Right lobe of liver (tissue), 6 donors: ENCODE data around the gene ALS2CL. TPM values are rescaled to one million over a fixed set of nuclear protein-coding genes. Genes with fewer than 3 reads are reported as not detected.

ENCODE experiments used
- ATAC-seq, 4 donors: fragments of 200-7000 bp; cut with Tn5 transposase; one replicate each; pipeline ENCODE4 v1.9.1; 2020; ENCODE audit warnings: mild to moderate bottlenecking in 4 of 4, moderate library complexity in 4 of 4
- DNase-seq, 3 donors: peaks; one replicate each; pipeline ENCODE4 v3.0.0-alpha.2; 2020
- H3K27ac ChIP-seq, 3 donors: fragments of 200-600 bp; one replicate each; pipeline ENCODE4 v1.8.0; 2022
- H3K27me3 ChIP-seq, 2 donors: fragments of 200-600 bp; one replicate each; pipeline ENCODE4 v1.8.0; 2022
- H3K36me3 ChIP-seq, 4 donors: fragments of 200-600 bp; sonication (generic) in 1 of 4; one replicate each; pipeline versions ENCODE4 v1.5.1 to v1.8.0; 2017 to 2022; ENCODE audit warnings: control low read depth in 1 of 4
- H3K4me1 ChIP-seq, 4 donors: fragments of 200-600 bp; sonication (generic) in 1 of 4; one replicate each; pipeline versions ENCODE4 v1.5.1 to v1.8.0; 2017 to 2022; ENCODE audit warnings: control low read depth in 1 of 4
- H3K4me3 ChIP-seq, 3 donors: fragments of 200-600 bp; one replicate each; pipeline ENCODE4 v1.8.0; 2022
- H3K9me3 ChIP-seq, 4 donors: fragments of 200-600 bp; sonication (generic) in 1 of 4; one replicate each; pipeline versions ENCODE4 v1.5.1 to v1.8.0; 2017 to 2022; ENCODE audit warnings: control low read depth in 1 of 4
- POLR2A ChIP-seq: fragments of 450-650 bp; IDR thresholded peaks from one replicate; pipeline ENCODE4 v1.6.1; 2017; ENCODE audit warnings: antibody characterized with exemption, mild to moderate bottlenecking
- WGBS: methylation state at CpG from one replicate; pipeline ENCODE4 v1.1.6; 2018; ENCODE audit warnings: low coverage, low lambda C conversion rate; ENCODE audit not compliant: insufficient coverage; ENCODE audit errors: missing lambda C conversion rate; 5-methylcytosine and 5-hydroxymethylcytosine counted together
- intact Hi-C, 2 donors: fragments of 100-400 bp; cut with DNase I; formaldehyde crosslinking; loops; one replicate each; pipeline versions ENCODE4 v1.11.2 to v1.14.1; 2022
- total RNA-seq, 6 experiments: library from RNA; depleted of rRNA in 2 of 6; stranded (reverse); fragments of >200 nt in 2 of 6; fragmentation: NEBNext Ultra II Directional in 3 of 6; extraction: Animal tissue kit (Norgen Biotek cat#: 25700) in 3 of 6; gene quantifications; one replicate each; pipeline versions ENCODE4 v1.1.0 to v1.2.4, GENCODE V29; 2016 to 2023
- TF ChIP-seq, protein P1 (sequence below), 4 donors: fragments of 200-600 bp in 3 of 4; fragments of 450-650 bp in 1 of 4; IDR thresholded peaks; one replicate each; pipeline versions ENCODE4 v1.5.1 to v1.8.0; 2016 to 2022; ENCODE audit warnings: antibody characterized with exemption in 4 of 4, mild to moderate bottlenecking in 2 of 4
- donor health status: DM: no; HTN: yes; CAD: no.
- donor health status: DM: no; HTN: no; CAD: no.
- donor health status: DM: no; HTN: no; CAD: no.
- donor health status: DM: no; HTN: yes; CAD: no.
- donor health status: DM: no; HTN: yes; CAD: no.

The ALS2CL gene
- total RNA-seq, 6 experiments from 2014 or later, result 12.3 to 19.1 (median 15.9) TPM

GRCh38 chr3:46736006-46736872, 42.8 kb upstream of the ALS2CL start:
- 82% methylated on average over 6 of the region's 20 CpGs for WGBS
- ATAC-seq, result no peak

GRCh38 chr3:46734773-46735172, 41.3 kb upstream of the ALS2CL start:
- H3K27me3 ChIP-seq, result no peaks in the 10 kb centered on the region
- intact Hi-C loops, result no loop called here
- H3K9me3 ChIP-seq, result no peaks in the 10 kb centered on the region
- DNase-seq, result no peak
- no peaks in the 10 kb centered on the region for H3K4me1 ChIP-seq
- ATAC-seq, result no peak
- no peak overlapping the region for H3K4me3 ChIP-seq
- WGBS, result 48% methylated on average over 4 of the region's 4 CpGs
- TF ChIP-seq POLR2A, result no peak
- TF ChIP-seq, protein P1, sequence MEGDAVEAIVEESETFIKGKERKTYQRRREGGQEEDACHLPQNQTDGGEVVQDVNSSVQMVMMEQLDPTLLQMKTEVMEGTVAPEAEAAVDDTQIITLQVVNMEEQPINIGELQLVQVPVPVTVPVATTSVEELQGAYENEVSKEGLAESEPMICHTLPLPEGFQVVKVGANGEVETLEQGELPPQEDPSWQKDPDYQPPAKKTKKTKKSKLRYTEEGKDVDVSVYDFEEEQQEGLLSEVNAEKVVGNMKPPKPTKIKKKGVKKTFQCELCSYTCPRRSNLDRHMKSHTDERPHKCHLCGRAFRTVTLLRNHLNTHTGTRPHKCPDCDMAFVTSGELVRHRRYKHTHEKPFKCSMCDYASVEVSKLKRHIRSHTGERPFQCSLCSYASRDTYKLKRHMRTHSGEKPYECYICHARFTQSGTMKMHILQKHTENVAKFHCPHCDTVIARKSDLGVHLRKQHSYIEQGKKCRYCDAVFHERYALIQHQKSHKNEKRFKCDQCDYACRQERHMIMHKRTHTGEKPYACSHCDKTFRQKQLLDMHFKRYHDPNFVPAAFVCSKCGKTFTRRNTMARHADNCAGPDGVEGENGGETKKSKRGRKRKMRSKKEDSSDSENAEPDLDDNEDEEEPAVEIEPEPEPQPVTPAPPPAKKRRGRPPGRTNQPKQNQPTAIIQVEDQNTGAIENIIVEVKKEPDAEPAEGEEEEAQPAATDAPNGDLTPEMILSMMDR (IDR thresholded peaks at IDR 0.05), result no peak
- H3K27ac ChIP-seq, result no peak overlapping the region
- no peaks in the 10 kb centered on the region for H3K36me3 ChIP-seq

More at GRCh38 chr3:46736006-46736872, 42.8 kb upstream of the ALS2CL start:
- H3K27me3 ChIP-seq, result no peaks in the 10 kb centered on the region
- no peaks in the 10 kb centered on the region for H3K4me1 ChIP-seq
- intact Hi-C loops, result no loop called here
- no peak overlapping the region for H3K27ac ChIP-seq
- no peaks in the 10 kb centered on the region for H3K9me3 ChIP-seq
- TF ChIP-seq, protein P1 (IDR thresholded peaks at IDR 0.05), result no peak
- no peak for TF ChIP-seq POLR2A
- H3K36me3 ChIP-seq, result no peaks in the 10 kb centered on the region
- no peak overlapping the region for H3K4me3 ChIP-seq
- no peak for DNase-seq

GRCh38 chr3:46733026-46733800, 39.7 kb upstream of the ALS2CL start:
- no peaks in the 10 kb centered on the region for H3K4me1 ChIP-seq
- WGBS, result 29% methylated on average over 2 of the region's 9 CpGs
- no peaks in the 10 kb centered on the region for H3K36me3 ChIP-seq
- intact Hi-C loops, result no loop called here
- H3K27ac ChIP-seq, result no peak overlapping the region
- H3K27me3 ChIP-seq, result no peaks in the 10 kb centered on the region
- no peaks in the 10 kb centered on the region for H3K9me3 ChIP-seq
- DNase-seq (no peak), ATAC-seq (no peak)
- TF ChIP-seq, protein P1 (IDR thresholded peaks at IDR 0.05), result no peak
- no peak for TF ChIP-seq POLR2A
- no peak overlapping the region for H3K4me3 ChIP-seq

- intact Hi-C loops, result no loop called here
- no peak for DNase-seq
- WGBS, result 90% methylated on average over 2 of the region's 3 CpGs
These were observed 38.3 kb upstream of the ALS2CL start for GRCh38 chr3:46731795-46732194.

More at GRCh38 chr3:46731795-46732194, 38.3 kb upstream of the ALS2CL start:
- Histone ChIP-seq H3K9me3 (no peaks in the 10 kb centered on the region), H3K36me3 (no peaks in the 10 kb centered on the region), H3K4me1 (no peaks in the 10 kb centered on the region), H3K27ac (no peak overlapping the region), H3K27me3 (no peaks in the 10 kb centered on the region), H3K4me3 (no peak overlapping the region)
- ATAC-seq, result no peak
- TF ChIP-seq, protein P1 (IDR thresholded peaks at IDR 0.05), result no peak
- no peak for TF ChIP-seq POLR2A
